Mucosa of gallbladder (tissue), 1 donor: ENCODE measurements around the gene ZNF283. TPM values are rescaled to one million over a fixed set of nuclear protein-coding genes. Genes with fewer than 3 reads are reported as not detected.
"Not testable (repeated sequence)": the region's sequence is repeated elsewhere in the genome, so short reads cannot be mapped to it uniquely, and the experiment has no call there.

ENCODE experiments used
- DNase-seq: peaks from one replicate; pipeline ENCODE4 v3.0.0-alpha.2; 2020; ENCODE audit warnings: low spot score
- total RNA-seq: library from RNA; stranded (reverse); gene quantifications from one replicate; pipeline ENCODE4 v1.2.1, GENCODE V29; 2021
- donor health status: DM: no; HTN: no; CAD: no.

Gene ZNF283
- total RNA-seq, 1 donor from 2014 or later, result 10.3 TPM

DNA sequence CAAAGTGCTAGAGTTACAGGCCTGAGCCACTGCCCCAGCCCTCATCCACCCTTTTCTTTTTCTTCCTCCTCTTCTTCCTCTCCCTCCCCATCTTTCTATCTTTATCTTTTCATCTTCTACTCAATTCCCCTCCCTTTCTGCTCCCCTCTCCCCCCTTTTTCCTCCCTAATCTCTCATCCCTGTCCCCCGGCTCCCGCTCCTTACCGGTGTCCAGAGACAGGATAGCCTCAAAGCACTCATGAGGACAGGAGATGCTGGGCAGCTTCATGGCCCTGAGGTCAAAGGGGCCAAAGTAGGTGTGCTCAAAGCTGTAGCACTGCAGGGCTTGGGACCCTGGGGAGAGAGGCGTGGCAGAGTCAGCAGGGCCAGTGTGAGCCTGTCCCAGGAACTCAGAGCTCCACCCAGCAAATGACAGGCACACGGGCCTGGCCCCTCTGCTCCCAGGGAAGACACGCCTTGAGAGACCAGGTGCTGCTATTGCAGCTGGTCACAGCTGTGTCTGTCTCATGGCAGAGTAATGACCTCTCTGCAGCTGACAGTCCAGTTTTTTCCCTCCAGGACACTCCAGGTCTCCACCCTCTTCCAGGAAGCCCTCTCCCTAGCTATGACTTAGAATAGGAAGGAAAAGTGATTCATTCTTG lies 27.5 kb upstream of the ZNF283 start:
- no peak for DNase-seq

DNA sequence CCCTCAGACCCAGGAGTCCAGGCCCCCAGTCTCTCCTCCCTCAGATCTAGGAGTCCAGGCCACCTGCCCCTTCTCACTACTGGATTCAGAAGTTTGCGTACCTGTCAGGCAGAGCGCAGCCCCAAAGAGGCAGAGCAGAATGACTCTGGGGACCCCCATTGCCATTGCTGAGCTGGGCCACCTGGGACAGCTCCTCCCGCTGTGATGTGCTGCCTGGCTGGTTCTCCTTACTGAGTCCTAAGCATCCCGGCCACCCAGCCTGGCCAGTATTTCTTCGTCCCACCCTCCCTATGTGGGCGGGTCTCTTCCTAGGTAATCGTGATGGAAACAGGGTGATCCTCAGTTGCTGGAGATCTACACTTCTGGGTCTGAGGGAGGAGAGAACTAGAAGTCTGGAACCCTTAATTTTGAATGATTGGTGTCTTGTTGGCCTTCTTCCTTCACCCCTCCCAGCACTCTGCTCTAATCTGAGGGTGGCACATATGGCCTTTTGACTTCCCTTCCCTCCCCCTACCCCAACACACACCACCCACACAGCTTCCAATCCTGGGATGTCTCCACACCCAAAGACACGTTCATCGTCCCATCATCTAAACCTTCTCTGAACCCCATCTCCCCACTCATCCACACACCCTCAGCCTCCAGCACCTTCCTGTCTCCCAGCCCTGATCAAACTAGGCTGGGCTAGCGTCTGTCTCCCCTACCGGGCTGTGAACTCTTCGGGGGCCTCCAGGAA lies 24.7 kb upstream of the ZNF283 start, which contains the start of gene LYPD5:
Gene LYPD5, minus strand, starts transcription at position 232 of the 736 bp plus-strand sequence. Its CDS starts 67 bp downstream, at position 165.
- no peak for DNase-seq

DNA sequence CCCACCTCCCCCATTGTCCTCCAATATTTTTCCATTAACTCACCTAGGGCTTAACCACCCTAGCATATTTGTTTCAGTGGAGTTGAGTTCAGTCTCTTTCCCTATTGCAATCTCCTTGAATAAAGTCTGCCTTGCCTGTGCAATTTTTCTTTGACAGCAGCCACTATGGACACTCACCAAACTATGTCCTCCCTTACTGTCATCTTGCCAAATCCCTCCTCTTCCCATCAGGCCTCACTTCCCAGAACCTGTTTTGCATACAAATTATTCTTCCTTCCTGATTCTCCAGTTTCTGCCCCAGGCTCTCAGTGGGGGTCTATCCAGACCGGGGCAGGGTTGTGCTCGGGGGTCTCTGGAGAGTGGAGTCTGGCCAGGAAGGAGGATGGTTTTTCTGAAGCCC lies 22.7 kb upstream of the ZNF283 start:
- DNase-seq, result no peak

DNA sequence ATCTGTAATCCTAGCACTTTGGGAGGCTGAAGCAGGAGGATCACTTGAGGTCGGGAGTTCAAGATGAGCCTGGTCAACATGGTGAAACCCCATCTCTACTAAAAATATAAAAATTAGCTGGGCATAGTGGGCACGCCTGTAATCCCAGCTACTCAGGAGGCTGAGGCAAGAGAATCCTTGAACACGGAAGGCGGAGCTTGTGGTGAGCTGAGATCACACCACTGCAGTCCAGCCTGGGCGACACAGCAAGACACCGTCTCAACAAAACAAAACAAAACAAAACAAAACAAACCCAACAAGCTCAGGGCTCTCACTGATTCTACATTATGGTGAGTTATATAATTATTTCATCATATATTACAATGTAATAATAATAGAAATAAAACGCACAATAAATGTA lies 20.7 kb upstream of the ZNF283 start:
- DNase-seq, result not testable (repeated sequence)

DNA sequence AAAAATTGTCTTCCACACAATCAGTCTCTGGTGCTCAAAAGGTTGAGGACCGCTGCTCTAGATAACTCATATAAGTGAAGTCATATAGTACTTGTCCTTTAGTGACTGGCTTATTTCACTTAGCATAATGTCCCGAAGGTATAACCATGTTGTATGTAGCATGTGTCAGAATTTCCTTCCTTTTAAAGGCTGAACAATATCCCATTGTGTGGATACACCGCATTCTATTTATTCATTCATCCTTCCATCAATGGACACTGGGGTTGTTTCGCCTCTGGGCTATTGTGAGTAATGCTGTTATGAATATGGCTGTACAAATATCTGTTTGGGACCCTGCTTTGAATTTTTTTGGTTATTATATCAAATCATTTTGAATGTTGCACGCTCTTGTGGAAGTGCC lies 20.3 kb upstream of the ZNF283 start:
- no peak for DNase-seq

DNA sequence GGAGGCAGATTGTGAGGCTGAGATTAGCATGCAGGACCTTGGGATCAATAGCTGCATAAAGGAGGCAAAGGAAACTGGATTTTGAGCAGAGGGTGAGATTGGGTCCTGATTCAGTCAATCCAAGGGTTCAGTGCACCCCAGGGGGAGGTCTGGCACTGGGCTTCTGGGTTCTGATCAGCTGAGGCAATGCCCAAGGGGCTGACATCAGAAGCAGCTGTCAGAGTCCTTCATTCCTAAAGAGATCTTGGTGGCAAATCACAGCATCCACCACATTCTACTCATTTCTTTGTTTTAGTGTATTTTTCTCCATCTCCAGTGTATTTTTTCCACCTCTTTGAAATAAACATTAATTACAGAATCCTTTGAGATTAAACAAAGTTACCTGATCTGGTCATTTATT lies 19.5 kb upstream of the ZNF283 start:
- DNase-seq, result no peak

DNA sequence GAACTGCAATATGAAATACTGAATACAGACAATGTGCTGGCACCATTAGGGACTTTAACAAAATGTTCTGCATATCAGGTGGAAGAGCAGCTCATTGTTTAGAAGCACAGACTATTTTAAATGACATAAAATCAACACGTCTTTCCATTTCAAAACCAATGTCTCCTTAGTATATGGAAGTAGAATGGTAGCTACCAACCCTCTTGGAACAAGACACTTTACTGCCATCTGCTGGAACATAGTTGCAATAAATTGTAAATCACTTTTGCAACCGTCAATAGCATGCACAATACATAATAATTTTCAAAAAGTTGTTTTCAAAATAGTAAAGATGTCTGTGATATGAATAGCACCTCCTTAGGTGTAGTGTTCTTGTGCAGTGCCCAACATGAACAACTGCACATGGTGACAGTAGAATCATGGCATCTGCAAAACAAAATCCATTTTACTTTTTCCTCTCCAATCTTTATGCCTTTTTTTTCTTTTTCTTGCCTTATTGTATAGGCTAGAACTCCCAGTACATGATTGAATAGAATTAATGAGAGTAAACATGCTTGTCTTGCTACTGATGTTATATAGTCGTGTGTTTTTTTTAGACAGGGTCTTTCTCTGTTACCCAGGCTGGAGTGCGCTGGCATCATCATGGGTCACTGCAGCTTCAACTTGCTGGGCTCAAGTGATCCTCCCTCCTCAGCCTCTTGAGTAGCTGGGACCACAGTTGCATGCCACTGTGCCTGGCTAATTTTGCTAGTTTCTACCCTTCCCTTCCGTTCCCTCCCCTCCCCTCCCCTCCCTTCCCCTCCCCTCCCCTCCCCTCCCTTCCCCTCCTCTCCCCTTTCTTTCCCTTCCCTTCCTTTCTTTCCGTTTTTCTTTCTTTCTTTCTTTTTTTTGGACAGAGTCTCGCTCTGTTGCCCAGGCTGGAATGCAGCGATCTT lies 17.1 kb upstream of the ZNF283 start:
- no peak for DNase-seq

DNA sequence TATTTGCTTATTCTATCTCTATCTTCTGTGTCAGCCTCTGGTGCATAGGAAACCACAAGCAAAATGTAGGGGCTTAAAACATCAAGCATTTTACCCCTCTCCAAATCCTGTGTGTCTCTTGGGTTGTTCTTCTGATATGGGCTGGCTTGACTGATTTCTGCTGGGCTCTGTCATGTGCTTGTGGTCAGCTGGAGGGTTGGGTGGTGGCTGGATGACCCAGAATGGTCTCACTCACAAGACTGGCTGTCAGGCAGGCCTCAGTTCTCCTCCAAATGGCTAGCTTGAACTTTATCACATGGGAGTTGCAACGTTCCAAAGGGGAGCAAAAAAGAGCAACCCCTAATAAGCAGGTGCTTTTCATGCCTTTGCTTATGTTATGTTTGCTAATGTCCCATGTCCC lies 15.3 kb upstream of the ZNF283 start:
- no peak for DNase-seq

DNA sequence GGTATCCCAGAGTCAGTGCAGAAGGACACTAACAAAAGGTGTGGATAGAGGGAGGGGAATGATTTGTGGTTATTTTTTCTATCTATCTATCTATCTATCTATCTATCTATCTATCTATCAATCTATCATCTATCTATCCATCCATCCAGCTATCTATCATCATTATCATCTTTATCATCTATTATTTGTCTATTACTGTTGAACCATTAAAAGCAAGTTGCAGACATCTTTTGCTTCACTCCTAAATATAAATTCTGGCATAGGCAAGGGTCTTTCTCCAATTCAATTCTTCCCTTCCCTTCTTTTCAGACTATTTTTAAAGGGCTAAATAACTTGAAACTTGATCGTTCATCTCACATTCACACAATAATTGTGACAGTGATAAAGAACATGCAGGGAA lies 14.9 kb upstream of the ZNF283 start:
- no peak for DNase-seq

DNA sequence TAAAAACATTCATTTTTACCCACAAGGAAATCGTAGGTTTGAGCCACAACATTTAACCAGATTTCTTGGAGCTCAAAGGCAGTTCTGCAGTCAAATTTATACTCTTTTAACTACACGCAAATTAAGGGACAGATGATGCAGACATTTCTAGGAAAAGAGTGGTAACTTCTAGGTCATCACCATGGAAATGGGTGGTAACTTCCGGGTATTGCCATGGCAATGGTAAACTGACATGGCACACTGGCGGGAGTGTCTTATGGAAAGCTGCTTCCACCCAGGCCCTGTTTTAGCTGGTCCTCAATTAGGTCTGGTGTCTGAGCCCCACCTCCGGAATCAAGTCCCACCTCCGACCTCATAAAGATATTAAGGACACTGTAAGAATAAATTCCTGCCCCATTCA lies 14.4 kb upstream of the ZNF283 start:
- DNase-seq, result no peak

DNA sequence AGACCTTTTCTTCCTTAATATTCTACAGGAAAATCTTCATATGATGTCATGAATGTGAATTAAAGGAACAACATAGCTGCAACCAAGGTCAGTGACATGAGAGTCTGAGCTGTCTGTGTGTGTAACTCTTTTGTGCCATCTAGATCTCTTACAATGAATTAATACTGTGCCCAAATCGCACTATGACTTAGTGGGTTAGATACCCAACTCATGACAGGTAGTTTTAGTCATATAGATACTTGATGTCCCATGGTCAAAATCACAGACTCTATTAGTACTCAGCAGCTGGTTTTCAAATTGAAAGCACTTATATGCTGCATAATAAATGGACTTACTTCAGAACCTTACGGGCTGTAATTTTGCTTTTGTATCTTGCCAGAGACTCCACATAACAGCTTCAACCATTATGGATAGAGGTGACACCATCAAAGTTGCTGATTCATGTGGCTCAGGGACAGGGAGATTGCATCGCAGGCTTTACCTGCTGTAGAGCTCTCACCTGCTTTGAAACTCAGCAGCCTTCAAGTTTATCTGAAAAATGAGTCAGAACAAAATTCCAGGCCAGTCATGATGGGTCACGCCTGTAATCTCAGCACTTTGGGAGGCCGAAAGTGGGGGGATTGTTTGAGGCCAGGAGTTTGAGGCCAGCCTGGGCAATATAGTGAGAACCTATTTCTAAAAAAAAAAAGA lies 12.3 kb upstream of the ZNF283 start:
- no peak for DNase-seq

DNA sequence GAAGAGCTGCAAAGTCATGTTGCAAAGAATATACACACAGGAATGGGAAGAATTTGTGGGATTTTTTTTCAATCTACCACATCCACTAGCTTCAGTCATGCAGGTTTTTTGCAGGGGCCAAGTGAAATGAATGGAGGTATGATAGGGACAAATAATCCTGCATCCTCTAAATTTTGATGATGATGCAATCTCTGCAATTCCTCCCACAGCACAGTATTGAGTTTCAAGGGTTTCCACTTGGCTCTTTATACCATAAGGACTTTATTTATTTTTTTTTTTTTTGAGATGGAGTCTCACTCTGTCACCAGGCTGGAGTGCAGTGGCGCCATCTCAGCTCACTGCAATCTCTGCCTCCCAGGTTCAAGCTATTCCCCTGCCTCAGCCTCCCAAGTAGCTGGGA lies 9.7 kb upstream of the ZNF283 start:
- not testable (repeated sequence) for DNase-seq

DNA sequence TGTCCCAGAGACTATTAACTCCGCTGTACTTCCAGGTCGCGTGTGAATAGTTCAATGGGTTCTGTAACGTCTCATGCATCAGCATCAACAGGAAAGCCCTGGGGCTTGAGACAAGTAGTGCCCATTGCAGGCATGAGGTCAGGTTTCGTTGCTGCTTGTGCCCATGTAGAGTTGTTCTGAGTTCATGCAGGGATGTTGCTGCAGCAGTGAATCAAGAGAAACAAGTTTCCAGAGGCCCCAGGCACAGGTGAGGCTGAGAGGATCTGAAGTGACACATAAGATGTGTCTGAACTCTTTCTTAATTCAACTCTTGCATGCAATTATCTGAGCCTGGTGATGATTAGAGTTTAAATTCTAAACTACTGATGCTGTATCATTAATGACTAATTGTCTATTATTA lies 8.6 kb upstream of the ZNF283 start:
- no peak for DNase-seq

DNA sequence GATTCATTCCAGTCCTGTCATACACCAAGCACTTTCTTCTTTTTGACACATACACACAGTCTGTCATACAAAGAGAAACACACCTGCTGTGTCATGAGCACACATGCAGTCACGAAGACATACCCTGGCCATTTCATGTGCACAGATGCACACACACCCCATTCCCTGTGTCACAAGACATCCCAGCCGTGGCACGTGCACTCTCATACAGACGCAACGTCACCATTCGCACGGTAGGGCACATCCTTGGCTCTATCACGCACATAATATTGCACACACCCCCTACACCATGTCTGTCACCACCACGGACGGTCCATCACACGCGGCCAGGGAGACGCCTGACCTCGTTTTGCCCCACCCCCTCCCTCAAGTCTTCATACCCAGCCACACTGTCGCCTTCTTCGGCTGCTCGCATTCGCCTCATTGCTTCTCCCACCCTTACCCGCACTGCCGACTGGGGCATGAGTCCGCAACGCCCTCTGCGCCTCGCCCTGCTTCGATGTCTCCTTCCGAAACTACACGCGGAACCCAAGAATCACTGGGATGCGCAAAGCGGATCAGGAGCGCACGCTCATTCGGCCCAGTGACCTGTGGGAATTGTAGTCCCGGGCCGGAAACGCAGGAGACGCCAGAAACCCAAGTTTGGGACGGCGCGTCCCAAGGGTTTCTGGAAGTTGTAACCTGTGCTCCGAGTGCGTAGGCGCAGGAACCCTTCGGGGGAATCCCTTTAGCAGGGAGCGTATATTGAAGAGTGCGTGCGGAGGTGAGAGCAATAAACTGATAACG lies 6.8 kb upstream of the ZNF283 start:
- DNase-seq, result peak; percentile 19

DNA sequence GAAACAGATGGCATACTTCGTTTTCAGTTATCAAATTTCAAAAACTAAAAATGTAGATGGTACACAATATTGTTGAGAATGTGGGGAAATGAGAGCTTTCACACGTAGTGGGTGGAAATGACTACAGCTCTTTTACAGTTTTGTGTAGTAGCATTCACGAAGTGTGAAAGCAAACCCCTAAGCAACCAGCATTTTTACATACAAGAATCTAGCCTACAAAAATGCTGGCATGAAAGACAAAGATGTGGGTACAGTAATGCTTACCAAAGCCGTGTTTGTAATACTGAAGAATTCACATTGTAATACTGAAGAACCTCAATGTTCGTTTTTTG lies 6.3 kb upstream of the ZNF283 start:
- no peak for DNase-seq

DNA sequence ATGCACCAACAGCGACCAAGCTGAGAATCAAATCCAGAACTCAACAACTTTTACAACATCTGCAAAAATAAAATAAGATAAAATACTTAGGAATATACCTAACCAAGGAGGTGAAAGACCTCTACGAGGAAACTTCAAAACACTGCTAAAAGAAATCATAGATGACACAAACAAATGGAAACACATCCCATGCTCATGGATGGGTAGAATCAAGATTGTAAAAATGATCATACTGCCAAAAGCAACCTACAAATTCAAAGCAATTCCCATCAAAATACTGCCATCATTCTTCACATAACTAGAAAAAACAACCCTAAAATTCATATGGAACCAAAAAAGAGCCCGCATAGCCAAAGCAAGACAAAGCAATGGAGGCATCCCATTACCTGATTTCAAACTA lies 3.3 kb upstream of the ZNF283 start:
- DNase-seq, result not testable (repeated sequence)

DNA sequence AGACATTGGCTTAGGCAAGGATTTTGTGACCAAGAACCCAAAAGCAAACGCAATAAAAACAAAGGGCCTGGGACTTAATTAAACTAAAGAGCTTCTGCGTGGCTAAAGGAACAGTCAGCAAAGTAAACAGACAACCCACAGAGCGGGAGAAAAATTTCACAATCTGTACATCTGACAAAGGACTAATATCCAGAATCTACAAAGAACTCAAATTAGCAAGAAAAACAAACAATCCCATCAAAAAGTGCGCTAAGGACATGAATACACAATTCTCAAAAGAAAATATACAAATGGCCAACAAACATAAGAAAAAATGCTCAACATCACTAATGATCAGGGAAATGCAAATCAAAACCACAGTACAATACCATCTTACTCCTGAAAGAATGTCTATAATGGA lies 2.5 kb upstream of the ZNF283 start:
- DNase-seq, result not testable (repeated sequence)

DNA sequence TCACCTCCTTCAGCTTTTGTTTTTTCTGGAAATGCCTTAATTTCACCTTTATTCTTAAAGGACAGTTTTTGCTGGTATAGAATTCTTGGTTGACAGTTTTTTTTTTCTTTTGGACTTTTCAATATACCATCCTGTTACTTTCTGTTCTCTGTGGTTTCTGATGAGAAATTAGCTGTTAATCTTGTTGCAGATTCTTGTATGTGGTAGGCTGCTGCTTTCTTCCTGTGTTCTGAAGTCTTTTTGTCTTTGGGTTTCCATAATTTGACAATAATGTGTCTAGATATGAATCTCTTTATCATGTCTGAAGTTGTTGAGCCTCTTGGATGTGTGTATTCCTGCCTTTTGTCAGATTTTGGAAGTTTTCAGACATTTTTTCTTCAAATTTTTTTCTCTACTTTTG lies 12.0 kb downstream of the ZNF283 start:
- DNase-seq, result no peak

DNA sequence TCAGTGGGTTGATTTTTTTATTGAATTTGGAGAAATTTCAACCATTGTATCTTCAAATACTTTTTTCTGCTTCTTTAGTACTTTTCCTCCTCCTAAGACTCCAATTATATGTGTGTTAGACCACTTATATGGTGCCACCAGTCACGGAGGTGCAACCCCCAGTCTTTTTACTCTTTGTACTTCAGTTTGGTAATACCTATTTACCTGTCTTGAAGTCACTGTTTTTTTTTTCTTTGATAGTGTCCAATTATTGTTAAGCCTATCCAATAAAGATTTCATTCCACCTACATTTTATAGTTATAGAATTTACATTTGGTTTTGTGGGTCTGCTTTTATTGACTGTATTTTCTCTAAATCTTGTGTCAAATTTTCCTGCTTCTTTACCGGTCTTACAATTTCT lies 14.9 kb downstream of the ZNF283 start:
- DNase-seq, result no peak

DNA sequence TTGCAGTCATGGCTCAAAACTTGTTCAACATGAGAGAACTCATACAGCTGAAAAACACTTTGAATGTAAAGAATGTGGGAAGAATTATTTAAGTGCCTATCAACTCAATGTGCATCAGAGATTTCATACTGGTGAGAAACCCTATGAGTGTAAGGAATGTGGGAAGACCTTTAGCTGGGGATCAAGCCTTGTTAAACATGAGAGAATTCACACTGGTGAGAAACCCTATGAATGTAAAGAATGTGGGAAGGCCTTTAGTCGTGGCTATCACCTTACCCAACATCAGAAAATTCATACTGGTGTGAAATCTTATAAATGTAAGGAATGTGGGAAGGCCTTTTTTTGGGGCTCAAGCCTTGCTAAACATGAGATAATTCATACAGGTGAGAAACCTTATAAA lies 20.1 kb downstream of the ZNF283 start:
- DNase-seq, result no peak

DNA sequence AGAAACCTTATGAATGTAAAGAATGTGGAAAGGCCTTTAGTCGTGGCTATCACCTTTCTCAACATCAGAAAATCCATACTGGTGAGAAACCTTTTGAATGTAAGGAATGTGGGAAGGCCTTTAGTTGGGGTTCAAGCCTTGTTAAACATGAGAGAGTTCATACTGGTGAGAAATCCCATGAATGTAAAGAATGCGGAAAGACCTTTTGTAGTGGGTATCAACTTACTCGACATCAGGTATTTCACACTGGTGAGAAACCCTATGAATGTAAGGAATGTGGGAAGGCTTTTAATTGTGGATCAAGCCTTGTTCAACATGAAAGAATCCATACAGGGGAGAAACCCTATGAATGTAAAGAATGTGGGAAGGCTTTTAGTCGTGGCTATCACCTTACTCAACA lies 20.8 kb downstream of the ZNF283 start:
- no peak for DNase-seq
